ENCODE measurements around the gene SLC1A3.

SLC1A3 gene

GRCh38 chr5:36658038-36658756, 51.8 kb downstream of the SLC1A3 start:
- DNase-seq = no peak

- DNase-seq = no peak
Measured at GRCh38 chr5:36659411-36659810, 53.0 kb downstream of the SLC1A3 start.

GRCh38 chr5:36660397-36661049, 54.1 kb downstream of the SLC1A3 start:
- DNase-seq = no peak

GRCh38 chr5:36661456-36662220, 55.2 kb downstream of the SLC1A3 start:
- DNase-seq = no peak

GRCh38 chr5:36662291-36662851, 56.0 kb downstream of the SLC1A3 start:
- no peak for DNase-seq

- no peak for DNase-seq
Measured at GRCh38 chr5:36664766-36665165, 58.4 kb downstream of the SLC1A3 start.

GRCh38 chr5:36665628-36666027, 59.2 kb downstream of the SLC1A3 start:
- no peak for DNase-seq

GRCh38 chr5:36666274-36666673, 59.9 kb downstream of the SLC1A3 start:
- no peak for DNase-seq

- no peak for DNase-seq
Measured at GRCh38 chr5:36666986-36667385, 60.6 kb downstream of the SLC1A3 start.

- no peak for DNase-seq
Measured at GRCh38 chr5:36667824-36668223, 61.4 kb downstream of the SLC1A3 start.

GRCh38 chr5:36669015-36669651, 62.7 kb downstream of the SLC1A3 start:
- no peak for DNase-seq

- no peak for DNase-seq
Measured at GRCh38 chr5:36670548-36670947, 64.1 kb downstream of the SLC1A3 start.

- no peak for DNase-seq
Measured at GRCh38 chr5:36675282-36675681, 68.9 kb downstream of the SLC1A3 start.

- DNase-seq = no peak
Measured at GRCh38 chr5:36679221-36679989, 73.0 kb downstream of the SLC1A3 start.

GRCh38 chr5:36680066-36680465, 73.7 kb downstream of the SLC1A3 start:
- no peak for DNase-seq

- DNase-seq = no peak
Measured at GRCh38 chr5:36681711-36682110, 75.3 kb downstream of the SLC1A3 start.

GRCh38 chr5:36682499-36682898, 76.1 kb downstream of the SLC1A3 start:
- no peak for DNase-seq

GRCh38 chr5:36683821-36684434, 77.5 kb downstream of the SLC1A3 start:
- no peak for DNase-seq

- DNase-seq = no peak
Measured at GRCh38 chr5:36685631-36686288, 79.4 kb downstream of the SLC1A3 start.

GRCh38 chr5:36686881-36687280, 80.5 kb downstream of the SLC1A3 start:
- DNase-seq = no peak

GRCh38 chr5:36688722-36689121, 82.3 kb downstream of the SLC1A3 start:
- no peak for DNase-seq

Measured in activated gamma-delta T cell (primary cell).